HepG2 (cell line): ENCODE data around the gene BCKDHB. TPM values are rescaled to one million over a fixed set of nuclear protein-coding genes. Genes with fewer than 3 reads are reported as not detected.

ENCODE experiments used
- ATAC-seq: fragments of 200-7000 bp; cut with Tn5 transposase; 3 replicates; pipeline ENCODE4 v1.9.1; 2020; ENCODE audit warnings: mild to moderate bottlenecking, moderate library complexity
- BruUV-seq: library from RNA; stranded (reverse); fragments of 400-500 nt; replicated peaks from 2 replicates; lab custom pipeline; 2021; lab: Mats Ljungman, UMichigan
- CTCF ChIA-PET: fragments of 300-600 bp; formaldehyde crosslinking; extraction: SDS; loops from one replicate; lab custom pipeline; 2021; ENCODE audit warnings: low total read pairs, inconsistent platforms, low intra/inter-chr PET ratio; lab: Yijun Ruan, JAX
- POLR2A ChIA-PET: fragments of 350-600 bp; sonication (Branson Sonifier 250); formaldehyde crosslinking; loops from one replicate; lab custom pipeline; 2020; ENCODE audit warnings: antibody characterized with exemption, inconsistent platforms; lab: Yijun Ruan, JAX
- DNase-seq: peaks from one replicate; pipeline ENCODE4 v3.0.0-alpha.2; 2015; ENCODE audit warnings: low spot score
- FAIRE-seq: peaks from 3 replicates; lab custom pipeline; 2011; peaks lifted over from hg19 to GRCh38; lab: Jason Lieb, UNC
- H2AFZ ChIP-seq: one replicate; pipeline ENCODE4 v1.6.1; 2011; ENCODE audit warnings: low read length, inconsistent platforms
- H3K27ac ChIP-seq: fragments of 300-600 bp; 3 replicates; pipeline ENCODE4 v1.8.0; 2011; ENCODE audit warnings: mixed run types, mild to moderate bottlenecking, mixed read lengths, low read length, inconsistent platforms; ENCODE audit not compliant: insufficient read depth; ENCODE audit errors: extremely low read length
- H3K27me3 ChIP-seq, 2 experiments: fragments of 200-600 bp in 1 of 2; 2 replicates in 1 of 2; 3 replicates in 1 of 2; pipeline versions ENCODE4 v1.6.0 to v1.8.0; 2011; ENCODE audit warnings: low read length in 2 of 2, mild to moderate bottlenecking in 2 of 2, moderate library complexity in 2 of 2, inconsistent platforms in 1 of 2; ENCODE audit not compliant: insufficient read depth in 2 of 2, control insufficient read depth in 1 of 2
- H3K36me3 ChIP-seq, 2 experiments: fragments of 200-600 bp in 1 of 2; replicated peaks in 1 of 2; 2 replicates in 1 of 2; 3 replicates in 1 of 2; pipeline versions ENCODE4 v1.5.1 to v1.8.0; 2011; ENCODE audit warnings: low read length in 2 of 2, inconsistent platforms in 1 of 2; ENCODE audit not compliant: insufficient read depth in 2 of 2, control insufficient read depth in 1 of 2
- H3K4me1 ChIP-seq: 2 replicates; pipeline ENCODE4 v1.5.1; 2012; ENCODE audit warnings: low read length, inconsistent platforms; ENCODE audit not compliant: insufficient read depth
- H3K4me2 ChIP-seq: 2 replicates; pipeline ENCODE4 v1.6.0; 2011; ENCODE audit warnings: low read depth, low read length, inconsistent platforms
- H3K4me3 ChIP-seq, 3 experiments: fragments of 200-600 bp in 1 of 3; sonication (generic), shearing (Covaris generic) in 1 of 3; replicated peaks in 1 of 3; 2 replicates each; pipeline ENCODE4 v1.5.1; 2011 to 2016; ENCODE audit warnings: low read length in 3 of 3, inconsistent platforms in 2 of 3, low read depth in 2 of 3, mild to moderate bottlenecking in 2 of 3, control low read depth in 1 of 3, mixed read lengths in 1 of 3; ENCODE audit not compliant: insufficient read depth in 1 of 3
- H3K79me2 ChIP-seq: one replicate; pipeline ENCODE4 v1.6.1; 2011; ENCODE audit warnings: low read length, inconsistent platforms; ENCODE audit not compliant: insufficient read depth
- H3K9ac ChIP-seq: 2 replicates; pipeline ENCODE4 v1.6.0; 2011; ENCODE audit warnings: mild to moderate bottlenecking, low read depth, low read length, inconsistent platforms; ENCODE audit not compliant: insufficient read depth
- H3K9me3 ChIP-seq: 2 replicates; pipeline ENCODE4 v1.5.1; 2012; ENCODE audit warnings: mild to moderate bottlenecking, low read length
- H4K20me1 ChIP-seq: 2 replicates; pipeline ENCODE4 v1.6.0; 2011; ENCODE audit warnings: inconsistent platforms, mild to moderate bottlenecking, low read length, moderate library complexity; ENCODE audit not compliant: insufficient read depth
- HHEX ChIP-seq: IDR thresholded peaks from 2 replicates; pipeline ENCODE4 v1.6.1; 2016; ENCODE audit warnings: control low read depth
- IRF9 ChIP-seq: sonication (generic); formaldehyde crosslinking; IDR thresholded peaks from 2 replicates; pipeline ENCODE4 v1.8.0; 2022; ENCODE audit warnings: missing genetic modification reagents, mild to moderate bottlenecking, borderline replicate concordance
- NCOA2 ChIP-seq: sonication (generic); formaldehyde crosslinking; IDR thresholded peaks from 2 replicates; pipeline ENCODE4 v1.8.0; 2022; ENCODE audit warnings: inconsistent platforms
- PBX3 ChIP-seq: sonication (generic); formaldehyde crosslinking; IDR thresholded peaks from 2 replicates; pipeline ENCODE4 v1.8.1; 2023; ENCODE audit warnings: missing genetic modification reagents, inconsistent platforms, borderline replicate concordance
- RNF2 ChIP-seq: fragments of 450-650 bp; conservative IDR thresholded peaks from 2 replicates; pipeline ENCODE4 v1.6.1; 2016; ENCODE audit warnings: low read depth
- TEF ChIP-seq: sonication (generic); formaldehyde crosslinking; IDR thresholded peaks from 2 replicates; pipeline ENCODE4 v1.5.0; 2020; ENCODE audit warnings: missing genetic modification reagents
- TERF1 ChIP-seq: sonication (generic); formaldehyde crosslinking; IDR thresholded peaks from 2 replicates; pipeline ENCODE4 v1.8.0; 2022; ENCODE audit warnings: mild to moderate bottlenecking, missing genetic modification reagents, moderate library complexity
- ZNF276 ChIP-seq: sonication (generic); formaldehyde crosslinking; IDR thresholded peaks from 2 replicates; pipeline ENCODE4 v1.4.0; 2020; ENCODE audit warnings: mild to moderate bottlenecking, low read depth, missing genetic modification reagents
- ZNF556 ChIP-seq: sonication (generic); formaldehyde crosslinking; IDR thresholded peaks from 2 replicates; pipeline ENCODE4 v1.4.0; 2020; ENCODE audit warnings: mild to moderate bottlenecking, missing genetic modification reagents, borderline replicate concordance
- WGBS: methylation state at CpG from one replicate; pipeline ENCODE4 v1.1.6; 2017; ENCODE audit warnings: low lambda C conversion rate; 5-methylcytosine and 5-hydroxymethylcytosine counted together
- in situ Hi-C: cut with HindIII; loops from 2 replicates; pipeline ENCODE4 v1.10.0; 2017; ENCODE audit warnings: low pct_unique_long_range_greater_than_20kb; ENCODE audit not compliant: extremely low pct_ligation_motif_present
- intact Hi-C: fragments of 100-400 bp; cut with micrococcal nuclease; formaldehyde crosslinking; loops from one replicate; pipeline ENCODE4 v1.10.0; 2022; ENCODE audit not compliant: unreplicated experiment
- polyA plus RNA-seq, 8 experiments: library from polyadenylated mRNA; depleted of rRNA in 3 of 8; stranded (reverse) in 7 of 8; unstranded in 1 of 8; fragments of >200 nt; fragmentation: Illumina TruSeq in 4 of 8; extraction: Trizol in 4 of 8; gene quantifications; 2 replicates each; pipeline versions ENCODE4 v1.2.1 to v1.2.3, GENCODE V29; 2011 to 2016; ENCODE audit warnings: low read depth in 4 of 8, missing spikeins in 1 of 8, mixed read lengths in 1 of 8; ENCODE audit not compliant: insufficient read depth in 1 of 8
- total RNA-seq, 5 experiments: library from RNA; depleted of rRNA; stranded (reverse); fragments of >200 nt; fragmentation: Illumina TruSeq; extraction: Trizol; gene quantifications; 2 replicates each; pipeline ENCODE4 v1.2.3, GENCODE V29; 2016; ENCODE audit warnings: low read depth in 1 of 5

BCKDHB gene
- total and polyA plus RNA-seq, 2 of the 13 experiments (the other 11 are each of a cell fraction or from before 2014, with no cell fraction given): 10.8 to 13.6 TPM

- no peak overlapping the region for H3K27ac ChIP-seq
- H3K9ac ChIP-seq: no peak overlapping the region
- H3K4me3 ChIP-seq: no peak overlapping the region
- FAIRE-seq (no peak), ATAC-seq (no peak), DNase-seq (no peak)
- no peaks in the 10 kb centered on the region for H3K36me3 ChIP-seq
- no peak overlapping the region for H3K4me2 ChIP-seq
- POLR2A ChIA-PET: no interaction called here
- CTCF ChIA-PET: no interaction called here
- H3K4me1 ChIP-seq: no peaks in the 10 kb centered on the region
- no peak overlapping the region for H2AFZ ChIP-seq
- no peaks in the 10 kb centered on the region for H3K27me3 ChIP-seq
- intact Hi-C loops (no loop called here), in situ Hi-C loops (no loop called here)
- no peaks in the 10 kb centered on the region for H3K79me2 ChIP-seq
- BruUV-seq: no TSS peak
- TF ChIP-seq ZNF556 (CRISPR knock-in tag) (no peak), ZNF276 (CRISPR knock-in tag) (no peak), PBX3 (no peak)
- H3K9me3 ChIP-seq: no peaks in the 10 kb centered on the region
- no peaks in the 10 kb centered on the region for H4K20me1 ChIP-seq
- WGBS: no CpG with 5 or more reads among the region's 1 CpG
Observed at GRCh38 chr6:80197474-80197873, 91.0 kb downstream of the BCKDHB start.

GRCh38 chr6:80197986-80198385 lies 91.5 kb downstream of the BCKDHB start:
- Histone ChIP-seq H3K27ac (no peak overlapping the region), H2AFZ (no peak overlapping the region), H3K36me3 (no peaks in the 10 kb centered on the region), H3K4me3 (no peak overlapping the region), H3K4me2 (no peak overlapping the region), H3K9ac (no peak overlapping the region), H3K4me1 (no peaks in the 10 kb centered on the region), H4K20me1 (no peaks in the 10 kb centered on the region), H3K79me2 (no peaks in the 10 kb centered on the region), H3K27me3 (no peaks in the 10 kb centered on the region), H3K9me3 (no peaks in the 10 kb centered on the region)
- DNase-seq: no peak
- POLR2A ChIA-PET: no interaction called here
- no peak for FAIRE-seq
- CTCF ChIA-PET: no interaction called here
- no peak for ATAC-seq
- in situ Hi-C loops (no loop called here), intact Hi-C loops (no loop called here)
- BruUV-seq: no TSS peak
- WGBS: 76% methylated on average over 4 of the region's 4 CpGs
- TF ChIP-seq TEF (no peak), HHEX (CRISPR knock-in tag) (no peak), RNF2 (no peak), IRF9 (CRISPR knock-in tag) (no peak), TERF1 (CRISPR knock-in tag) (no peak), NCOA2 (CRISPR knock-in tag) (no peak)
